Stomach (tissue), 9 donors: ENCODE results near the gene ABCC5. TPM values are rescaled to one million over a fixed set of nuclear protein-coding genes. Genes with fewer than 3 reads are reported as not detected.

Experiments used
- DNase-seq, 2 donors: peaks; one replicate each; pipeline versions ENCODE4 v3.0.0 to v3.0.0-alpha.2; 2013 to 2019
- H3K27ac ChIP-seq, 5 donors: fragments of 200-600 bp in 4 of 5; sonication (generic) in 4 of 5; one replicate each; pipeline ENCODE4 v1.5.1; 2013 to 2019; ENCODE audit warnings: mild to moderate bottlenecking in 1 of 5, moderate library complexity in 1 of 5
- H3K27me3 ChIP-seq, 3 donors: fragments of 200-600 bp; sonication (generic); one replicate each; pipeline ENCODE4 v1.5.1; 2017 to 2019; ENCODE audit warnings: mixed run types in 1 of 3
- H3K36me3 ChIP-seq, 4 donors: fragments of 200-600 bp; sonication (generic); 1 replicate in 3 of 4; 2 replicates in 1 of 4; pipeline ENCODE4 v1.5.1; 2016 to 2019
- H3K4me1 ChIP-seq, 4 donors: fragments of 200-600 bp; sonication (generic); one replicate each; pipeline ENCODE4 v1.5.1; 2016 to 2019
- H3K4me3 ChIP-seq, 4 donors: fragments of 200-600 bp; sonication (generic) in 3 of 4; one replicate each; pipeline ENCODE4 v1.5.1; 2016 to 2019; ENCODE audit warnings: mild to moderate bottlenecking in 1 of 4
- H3K9me3 ChIP-seq, 4 donors: fragments of 200-600 bp; sonication (generic); one replicate each; pipeline ENCODE4 v1.5.1; 2016 to 2019
- CTCF ChIP-seq, 7 experiments: fragments of 450-650 bp in 4 of 7; fragments of 200-600 bp in 3 of 7; sonication (generic) in 3 of 7; IDR thresholded peaks; one replicate each; pipeline ENCODE4 v1.5.1; 2016 to 2019; ENCODE audit warnings: antibody characterized with exemption in 7 of 7, control low read depth in 2 of 7, mild to moderate bottlenecking in 1 of 7
- EP300 ChIP-seq: sonication (generic); formaldehyde crosslinking; IDR thresholded peaks from one replicate; pipeline ENCODE4 v1.6.1; 2017; ENCODE audit warnings: antibody characterized with exemption
- POLR2A ChIP-seq, 4 donors: fragments of 450-650 bp; IDR thresholded peaks; one replicate each; pipeline ENCODE4 v1.6.1; 2016; ENCODE audit warnings: antibody characterized with exemption in 4 of 4, control low read depth in 2 of 4, mild to moderate bottlenecking in 1 of 4, moderate library complexity in 1 of 4
- POLR2AphosphoS5 ChIP-seq, 3 donors: sonication (generic); formaldehyde crosslinking; IDR thresholded peaks; one replicate each; pipeline ENCODE4 v1.6.1; 2016; ENCODE audit warnings: antibody characterized with exemption in 3 of 3
- WGBS, 5 donors: extraction: QIAGEN DNeasy Blood & Tissue Kit in 3 of 5; methylation state at CpG; one replicate each; pipeline versions ENCODE4 v1.1.5 to v1.1.7; 2013 to 2018; 5-methylcytosine and 5-hydroxymethylcytosine counted together
- intact Hi-C: fragments of 100-400 bp; cut with DNase I; formaldehyde crosslinking; loops from one replicate; pipeline ENCODE4 v1.15.1; 2023; ENCODE audit warnings: low total_unique reads
- polyA plus RNA-seq, 3 donors: library from polyadenylated mRNA; stranded (reverse); fragments of 200-250 nt; gene quantifications; one replicate each; pipeline ENCODE4 v1.2.3, GENCODE V29; 2013
- total RNA-seq, 5 donors: library from RNA; depleted of rRNA; stranded (reverse); fragments of >200 nt; gene quantifications; one replicate each; pipeline versions ENCODE4 v1.1.0 to v1.2.3, GENCODE V29; 2014 to 2016
- donor health status: healthy with polysubstance abuse.
- donor health status: Bipolar disorder and iron deficiency.
- donor health status: healthy.

Gene ABCC5
- total and polyA plus RNA-seq, 8 donors, result 16.6 to 241 (median 78.3) TPM

- no peaks in the 10 kb centered on the region for H3K4me1 ChIP-seq
- no peaks in the 10 kb centered on the region for H3K9me3 ChIP-seq
- intact Hi-C loops, result no loop called here
- no peak for DNase-seq
- H3K27me3 ChIP-seq, result no peaks in the 10 kb centered on the region
- no peak for TF ChIP-seq EP300
- no peak for TF ChIP-seq POLR2AphosphoS5 (IDR thresholded peaks at IDR 0.05)
- TF ChIP-seq CTCF (IDR thresholded peaks at IDR 0.05), result no peak
- no peak for TF ChIP-seq POLR2A (IDR thresholded peaks at IDR 0.05)
- peaks cover 43 to 99% (median 98%) of the 10 kb centered on the region in 4 donors for H3K36me3 ChIP-seq
- WGBS, 5 donors, result 79 to 89% (median 84%) methylated on average over 5 of the region's 5 CpGs
- H3K4me3 ChIP-seq, result no peak overlapping the region
- H3K27ac ChIP-seq, result no peak overlapping the region
Measured at GRCh38 chr3:183944775-183945174, 72.9 kb downstream of the ABCC5 start.

GRCh38 chr3:183943739-183944138 is 73.9 kb downstream of the ABCC5 start:
- H3K27me3 ChIP-seq, result no peaks in the 10 kb centered on the region
- peaks cover 39 to 99% (median 97%) of the 10 kb centered on the region in 4 donors for H3K36me3 ChIP-seq
- no peak overlapping the region for H3K27ac ChIP-seq
- WGBS, 5 donors, result 96 to 98% (median 97%) methylated on average over 6 of the region's 6 CpGs
- no peak overlapping the region for H3K4me3 ChIP-seq
- H3K4me1 ChIP-seq, result no peaks in the 10 kb centered on the region
- intact Hi-C loops, result no loop called here
- no peaks in the 10 kb centered on the region for H3K9me3 ChIP-seq
- DNase-seq, result no peak
- TF ChIP-seq POLR2A (IDR thresholded peaks at IDR 0.05) (no peak), EP300 (no peak), CTCF (IDR thresholded peaks at IDR 0.05) (no peak), POLR2AphosphoS5 (IDR thresholded peaks at IDR 0.05) (no peak)

GRCh38 chr3:183941216-183941615 is 76.5 kb downstream of the ABCC5 start:
- intact Hi-C loops, result no loop called here

GRCh38 chr3:183937601-183938286 is 79.9 kb downstream of the ABCC5 start:
- Histone ChIP-seq H3K9me3 (no peaks in the 10 kb centered on the region), H3K4me1 (no peaks in the 10 kb centered on the region), H3K27me3 (no peaks in the 10 kb centered on the region), H3K36me3 (peaks cover 28 to 96% (median 92%) of the 10 kb centered on the region in 4 donors), H3K27ac (no peak overlapping the region), H3K4me3 (no peak overlapping the region)
- DNase-seq, result no peak
- 90 to 94% (median 93%) methylated on average over 7 to 10 of the region's 10 CpGs for WGBS, 5 donors
- intact Hi-C loops, result no loop called here
- no peak for TF ChIP-seq CTCF (IDR thresholded peaks at IDR 0.05)
- TF ChIP-seq POLR2A (IDR thresholded peaks at IDR 0.05), result no peak
- no peak for TF ChIP-seq POLR2AphosphoS5 (IDR thresholded peaks at IDR 0.05)
- TF ChIP-seq EP300, result no peak

More at GRCh38 chr3:183941216-183941615, 76.5 kb downstream of the ABCC5 start:
- H3K9me3 ChIP-seq, result no peaks in the 10 kb centered on the region
- no peak overlapping the region for H3K27ac ChIP-seq
- no peak overlapping the region for H3K4me3 ChIP-seq
- H3K4me1 ChIP-seq, result no peaks in the 10 kb centered on the region
- H3K36me3 ChIP-seq, result peaks cover 45 to 99% (median 98%) of the 10 kb centered on the region in 4 donors
- no peak for TF ChIP-seq CTCF (IDR thresholded peaks at IDR 0.05)
- no peak for TF ChIP-seq POLR2A (IDR thresholded peaks at IDR 0.05)
- TF ChIP-seq POLR2AphosphoS5 (IDR thresholded peaks at IDR 0.05), result no peak
- no peak for TF ChIP-seq EP300
- no peaks in the 10 kb centered on the region for H3K27me3 ChIP-seq
- no peak for DNase-seq
- WGBS, 5 donors, result 60 to 77% (median 72%) methylated on average over 2 of the region's 2 CpGs
